Measurements from ENCODE around the gene TACR1.

DNA sequence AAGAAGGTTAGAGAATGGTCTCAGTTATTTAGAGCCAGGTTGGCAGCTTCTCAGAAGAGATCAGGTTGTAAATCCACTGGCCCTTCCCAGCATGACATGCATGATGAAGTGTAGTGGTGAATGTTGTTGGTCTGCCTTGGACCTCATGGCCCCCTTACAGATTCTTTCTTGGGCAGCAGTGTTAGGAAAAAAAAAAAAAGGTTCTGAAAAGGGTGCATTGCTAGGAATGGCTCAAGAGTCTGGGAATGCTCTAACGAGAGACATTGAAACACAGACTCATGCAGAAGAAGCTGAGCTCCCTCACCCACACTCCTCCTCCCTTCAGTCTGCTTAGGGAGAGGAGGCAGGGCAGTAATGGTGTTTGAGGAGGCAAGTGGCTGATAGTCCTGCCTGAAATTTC is 135.4 kb downstream of the TACR1 start:
- TF ChIP-seq, protein P1, sequence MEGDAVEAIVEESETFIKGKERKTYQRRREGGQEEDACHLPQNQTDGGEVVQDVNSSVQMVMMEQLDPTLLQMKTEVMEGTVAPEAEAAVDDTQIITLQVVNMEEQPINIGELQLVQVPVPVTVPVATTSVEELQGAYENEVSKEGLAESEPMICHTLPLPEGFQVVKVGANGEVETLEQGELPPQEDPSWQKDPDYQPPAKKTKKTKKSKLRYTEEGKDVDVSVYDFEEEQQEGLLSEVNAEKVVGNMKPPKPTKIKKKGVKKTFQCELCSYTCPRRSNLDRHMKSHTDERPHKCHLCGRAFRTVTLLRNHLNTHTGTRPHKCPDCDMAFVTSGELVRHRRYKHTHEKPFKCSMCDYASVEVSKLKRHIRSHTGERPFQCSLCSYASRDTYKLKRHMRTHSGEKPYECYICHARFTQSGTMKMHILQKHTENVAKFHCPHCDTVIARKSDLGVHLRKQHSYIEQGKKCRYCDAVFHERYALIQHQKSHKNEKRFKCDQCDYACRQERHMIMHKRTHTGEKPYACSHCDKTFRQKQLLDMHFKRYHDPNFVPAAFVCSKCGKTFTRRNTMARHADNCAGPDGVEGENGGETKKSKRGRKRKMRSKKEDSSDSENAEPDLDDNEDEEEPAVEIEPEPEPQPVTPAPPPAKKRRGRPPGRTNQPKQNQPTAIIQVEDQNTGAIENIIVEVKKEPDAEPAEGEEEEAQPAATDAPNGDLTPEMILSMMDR (IDR thresholded peaks at IDR 0.05) = no peak
- TF ChIP-seq EZH2 (IDR thresholded peaks at IDR 0.05; ENCODE audit: borderline replicate concordance, insufficient read depth, low read depth, low read length, poor library complexity, severe bottlenecking) = no peak

All from B cell (primary cell).